Measurements from ENCODE around the gene CCIN. TPM values are rescaled to one million over a fixed set of nuclear protein-coding genes. Genes with fewer than 3 reads are reported as not detected.

CCIN gene
- total RNA-seq, 4 donors from 2014 or later = not detected

GRCh38 chr9:36163049-36163785, 6.0 kb upstream of the CCIN start:
- TF ChIP-seq CTCF (IDR thresholded peaks at IDR 0.05) = no peak
- TF ChIP-seq POLR2A (IDR thresholded peaks at IDR 0.05) = no peak
- no peaks in the 10 kb centered on the region for H3K36me3 ChIP-seq
- DNase-seq = no peak
- H3K4me1 ChIP-seq = peaks cover 0 to 12% (median 0%) of the 10 kb centered on the region in 4 donors
- peak overlapping the region; percentile 28 to 78 (median 48) for H3K27ac ChIP-seq
- no peaks in the 10 kb centered on the region for H3K9me3 ChIP-seq
- H3K4me3 ChIP-seq = no peak overlapping the region
- H3K27me3 ChIP-seq = no peaks in the 10 kb centered on the region

- no peaks in the 10 kb centered on the region for H3K9me3 ChIP-seq
- no peaks in the 10 kb centered on the region for H3K36me3 ChIP-seq
- H3K27me3 ChIP-seq = no peaks in the 10 kb centered on the region
- TF ChIP-seq POLR2A (IDR thresholded peaks at IDR 0.05) (no peak), CTCF (IDR thresholded peaks at IDR 0.05) (no peak)
- peaks cover 0 to 12% (median 0%) of the 10 kb centered on the region in 4 donors for H3K4me1 ChIP-seq
- peak overlapping the region; percentile 3 to 78 (median 48) for H3K27ac ChIP-seq
- H3K4me3 ChIP-seq = no peak overlapping the region
- no peak for DNase-seq
Observed at GRCh38 chr9:36163786-36164170, 5.4 kb upstream of the CCIN start.

GRCh38 chr9:36164372-36164771, 4.8 kb upstream of the CCIN start:
- Histone ChIP-seq H3K27me3 (no peaks in the 10 kb centered on the region), H3K36me3 (no peaks in the 10 kb centered on the region), H3K4me1 (peaks cover 0 to 12% (median 0%) of the 10 kb centered on the region in 4 donors), H3K27ac (peak overlapping the region in 1 of 4 donors; percentile 78), H3K4me3 (no peak overlapping the region), H3K9me3 (no peaks in the 10 kb centered on the region)
- no peak for DNase-seq
- TF ChIP-seq CTCF (IDR thresholded peaks at IDR 0.05) (no peak), POLR2A (IDR thresholded peaks at IDR 0.05) (no peak)

GRCh38 chr9:36164989-36165388, 4.2 kb upstream of the CCIN start:
- peak overlapping the region in 1 of 4 donors; percentile 14 for H3K27ac ChIP-seq
- H3K9me3 ChIP-seq = no peaks in the 10 kb centered on the region
- H3K36me3 ChIP-seq = no peaks in the 10 kb centered on the region
- no peak overlapping the region for H3K4me3 ChIP-seq
- H3K4me1 ChIP-seq = peaks cover 0 to 12% (median 0%) of the 10 kb centered on the region in 4 donors
- H3K27me3 ChIP-seq = no peaks in the 10 kb centered on the region
- no peak for DNase-seq
- TF ChIP-seq CTCF (IDR thresholded peaks at IDR 0.05) = no peak
- no peak for TF ChIP-seq POLR2A (IDR thresholded peaks at IDR 0.05)

GRCh38 chr9:36165826-36166167, 3.4 kb upstream of the CCIN start:
- peaks cover 0 to 12% (median 0%) of the 10 kb centered on the region in 4 donors for H3K4me1 ChIP-seq
- H3K27ac ChIP-seq = peak overlapping the region in 3 of 4 donors; percentile 43 to 67 (median 53)
- TF ChIP-seq CTCF (IDR thresholded peaks at IDR 0.05) (no peak), POLR2A (IDR thresholded peaks at IDR 0.05) (no peak)
- H3K9me3 ChIP-seq = no peaks in the 10 kb centered on the region
- H3K27me3 ChIP-seq = no peaks in the 10 kb centered on the region
- no peak for DNase-seq
- H3K4me3 ChIP-seq = peak overlapping the region; percentile 34 to 55 (median 51)
- no peaks in the 10 kb centered on the region for H3K36me3 ChIP-seq

Measured in Peyer's patch (tissue), 4 donors.